Adrenal gland (tissue), 12 donors: ENCODE measurements around the gene ARHGAP44. TPM values are rescaled to one million over a fixed set of nuclear protein-coding genes. Genes with fewer than 3 reads are reported as not detected.
A peak's percentile ranks its signal among the peaks of the same experiment; 100 is the strongest.

Experiments
- DNase-seq, 7 donors: peaks; one replicate each; pipeline ENCODE4 v3.0.0-alpha.2; 2019 to 2020
- H3K27ac ChIP-seq, 5 donors: fragments of 200-600 bp; sonication (generic) in 4 of 5; 1 replicate in 3 of 5; 2 replicates in 2 of 5; pipeline versions ENCODE4 v1.5.1 to v1.8.0; 2016 to 2020; ENCODE audit warnings: mild to moderate bottlenecking in 1 of 5
- H3K27me3 ChIP-seq: fragments of 200-600 bp; 2 replicates; pipeline ENCODE4 v1.8.0; 2021
- H3K36me3 ChIP-seq, 2 donors: fragments of 200-600 bp; replicated peaks in 1 of 2; 1 replicate in 1 of 2; 2 replicates in 1 of 2; pipeline versions ENCODE4 v1.5.1 to v1.8.0; 2018 to 2022
- H3K4me1 ChIP-seq, 2 donors: fragments of 200-600 bp; replicated peaks in 1 of 2; 1 replicate in 1 of 2; 2 replicates in 1 of 2; pipeline versions ENCODE4 v1.5.1 to v1.8.0; 2018 to 2021
- H3K4me3 ChIP-seq, 4 donors: fragments of 200-600 bp; sonication (generic) in 3 of 4; one replicate each; pipeline ENCODE4 v1.5.1; 2016 to 2018
- H3K9me3 ChIP-seq, 3 donors: fragments of 200-600 bp; sonication (generic) in 1 of 3; replicated peaks in 1 of 3; 1 replicate in 2 of 3; 2 replicates in 1 of 3; pipeline versions ENCODE4 v1.5.1 to v1.8.0; 2016 to 2021
- CTCF ChIP-seq, 6 experiments: fragments of 450-650 bp in 4 of 6; fragments of 200-600 bp in 2 of 6; sonication (generic) in 1 of 6; IDR thresholded peaks; 1 replicate in 5 of 6; 2 replicates in 1 of 6; pipeline versions ENCODE4 v1.5.1 to v1.8.0; 2016 to 2021; ENCODE audit warnings: antibody characterized with exemption in 6 of 6, mild to moderate bottlenecking in 2 of 6, moderate library complexity in 1 of 6
- POLR2A ChIP-seq, 2 donors: fragments of 450-650 bp; IDR thresholded peaks; one replicate each; pipeline ENCODE4 v1.6.1; 2017; ENCODE audit warnings: antibody characterized with exemption in 2 of 2, mild to moderate bottlenecking in 2 of 2, moderate library complexity in 1 of 2
- WGBS, 4 donors: extraction: QIAGEN DNeasy Blood & Tissue Kit in 2 of 4; methylation state at CpG; one replicate each; pipeline versions ENCODE4 v1.1.5 to v1.1.7; 2013 to 2017; 5-methylcytosine and 5-hydroxymethylcytosine counted together
- intact Hi-C, 2 donors: fragments of 100-400 bp; cut with DNase I; formaldehyde crosslinking; loops; one replicate each; pipeline versions ENCODE4 v1.14.1 to v1.15.0; 2022 to 2023
- polyA plus RNA-seq, 3 donors: library from polyadenylated mRNA; stranded (reverse); fragments of 200-250 nt in 2 of 3; fragments of 350-450 nt in 1 of 3; fragmentation: Illumina TruSeq in 1 of 3; extraction: RNeasy Lipid Tissue Mini Kit (QIAGEN cat#74804) in 1 of 3; gene quantifications; one replicate each; pipeline ENCODE4 v1.2.3, GENCODE V29; 2013 to 2014
- total RNA-seq, 9 donors: library from RNA; depleted of rRNA in 4 of 9; stranded (reverse); fragments of >200 nt in 4 of 9; fragments of 120-200 nt in 1 of 9; fragmentation: NEBNext Ultra II Directional in 1 of 9; extraction: Animal tissue kit (Norgen Biotek cat#: 25700) in 1 of 9; gene quantifications; one replicate each; pipeline versions ENCODE4 v1.1.0 to v1.2.4, GENCODE V29; 2013 to 2023
- donor health status: healthy with polysubstance abuse.
- donor health status: Bipolar disorder and iron deficiency.
- donor health status: DM: yes; HTN: yes; CAD: no.
- donor health status: DM: no; HTN: no; CAD: no.
- donor health status: DM: no; HTN: no; CAD: no.
- donor health status: DM: yes; HTN: yes; CAD: no.

The ARHGAP44 gene
- total and polyA plus RNA-seq, 12 donors = 1.1 to 45.2 (median 2.6) TPM

- Histone ChIP-seq H3K27ac (no peak overlapping the region), H3K36me3 (no peaks in the 10 kb centered on the region), H3K4me1 (no peaks in the 10 kb centered on the region), H3K9me3 (no peaks in the 10 kb centered on the region), H3K4me3 (peak overlapping the region in 2 of 4 donors; percentile 23 to 64), H3K27me3 (peaks cover 10% of the 10 kb centered on the region)
- intact Hi-C loops = no loop called here
- DNase-seq = peak in 3 of 7 donors; percentile 18 to 72 (median 48)
- 0 to 1% (median 0%) methylated on average over 14 to 16 of the region's 16 CpGs for WGBS, 4 donors
- TF ChIP-seq POLR2A (IDR thresholded peaks at IDR 0.05) (no peak), CTCF (IDR thresholded peaks at IDR 0.05) (no peak)
Measured at GRCh38 chr17:12789075-12789480, 220 bp upstream of the ARHGAP44 start.

- no peak for TF ChIP-seq CTCF (IDR thresholded peaks at IDR 0.05)
- TF ChIP-seq POLR2A (IDR thresholded peaks at IDR 0.05) = no peak
- no peak for DNase-seq
- Histone ChIP-seq H3K9me3 (no peaks in the 10 kb centered on the region), H3K4me3 (peak overlapping the region in 2 of 4 donors; percentile 23 to 64), H3K4me1 (no peaks in the 10 kb centered on the region), H3K36me3 (no peaks in the 10 kb centered on the region), H3K27me3 (peaks cover 10% of the 10 kb centered on the region), H3K27ac (peak overlapping the region in 1 of 5 donors; percentile 34)
- intact Hi-C loops = no loop called here
- 16 to 25% (median 20%) methylated on average over 20 to 27 of the region's 27 CpGs for WGBS, 4 donors
Measured at GRCh38 chr17:12790249-12791106, 1.2 kb downstream of the ARHGAP44 start.

- no peak for DNase-seq
- H3K36me3 ChIP-seq = no peaks in the 10 kb centered on the region
- intact Hi-C loops = no loop called here
- H3K27ac ChIP-seq = peak overlapping the region in 1 of 5 donors; percentile 5
- 60 to 72% (median 69%) methylated on average over 6 of the region's 6 CpGs for WGBS, 4 donors
- H3K9me3 ChIP-seq = no peaks in the 10 kb centered on the region
- no peak overlapping the region for H3K4me3 ChIP-seq
- H3K4me1 ChIP-seq = no peaks in the 10 kb centered on the region
- peaks cover under 1% of the 10 kb centered on the region for H3K27me3 ChIP-seq
- TF ChIP-seq POLR2A (IDR thresholded peaks at IDR 0.05) (no peak), CTCF (IDR thresholded peaks at IDR 0.05) (no peak)
Measured at GRCh38 chr17:12794919-12795532, 5.7 kb downstream of the ARHGAP44 start.

GRCh38 chr17:12800855-12801365, 11.6 kb downstream of the ARHGAP44 start:
- intact Hi-C loops = no loop called here
- Histone ChIP-seq H3K4me1 (no peaks in the 10 kb centered on the region), H3K27me3 (no peaks in the 10 kb centered on the region), H3K36me3 (no peaks in the 10 kb centered on the region), H3K9me3 (no peaks in the 10 kb centered on the region), H3K27ac (no peak overlapping the region), H3K4me3 (no peak overlapping the region)
- no peak for DNase-seq
- 50 to 61% (median 53%) methylated on average over 3 of the region's 3 CpGs for WGBS, 4 donors
- no peak for TF ChIP-seq CTCF (IDR thresholded peaks at IDR 0.05)
- TF ChIP-seq POLR2A (IDR thresholded peaks at IDR 0.05) = no peak
